Fibroblast of upper back skin (primary cell): ENCODE results near the gene MYCN.

Source experiments
- DNase-seq: peaks from one replicate; pipeline ENCODE4 v3.0.0-alpha.2; 2013

MYCN gene

GRCh38 chr2:15932394-15933183 lies 7.8 kb upstream of the MYCN start:
- no peak for DNase-seq

DNA sequence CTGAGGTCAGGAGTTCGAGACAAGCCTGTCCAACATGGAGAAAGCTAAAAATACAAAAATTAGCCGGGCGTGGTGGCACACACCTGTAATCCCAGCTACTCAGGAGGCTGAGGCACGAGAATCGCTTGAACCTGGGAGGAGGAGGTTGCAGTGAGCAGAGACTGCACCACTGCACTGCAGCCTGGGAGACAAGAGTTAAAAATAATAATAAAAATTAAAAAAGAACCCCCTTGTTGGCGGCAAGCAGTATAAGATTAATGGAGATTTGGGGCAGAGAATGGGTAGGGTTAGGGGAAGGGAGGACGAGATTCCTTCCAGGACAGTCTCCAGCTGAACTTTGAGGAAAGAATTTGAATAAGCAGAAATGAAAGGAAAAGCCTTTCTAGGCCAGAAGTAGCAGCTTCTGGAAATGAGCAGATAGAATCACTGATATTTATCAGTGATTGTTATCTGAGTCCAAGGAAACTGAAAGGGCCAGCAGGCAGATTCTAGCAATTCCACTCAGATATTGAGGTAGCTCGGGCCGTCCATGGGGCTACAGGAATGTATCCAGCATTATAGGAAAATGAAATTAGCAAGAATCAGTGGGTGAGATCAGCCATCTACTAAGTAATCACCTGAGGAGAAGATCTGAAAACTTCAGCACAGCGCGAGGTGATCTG lies 7.0 kb upstream of the MYCN start:
- DNase-seq: no peak

DNA sequence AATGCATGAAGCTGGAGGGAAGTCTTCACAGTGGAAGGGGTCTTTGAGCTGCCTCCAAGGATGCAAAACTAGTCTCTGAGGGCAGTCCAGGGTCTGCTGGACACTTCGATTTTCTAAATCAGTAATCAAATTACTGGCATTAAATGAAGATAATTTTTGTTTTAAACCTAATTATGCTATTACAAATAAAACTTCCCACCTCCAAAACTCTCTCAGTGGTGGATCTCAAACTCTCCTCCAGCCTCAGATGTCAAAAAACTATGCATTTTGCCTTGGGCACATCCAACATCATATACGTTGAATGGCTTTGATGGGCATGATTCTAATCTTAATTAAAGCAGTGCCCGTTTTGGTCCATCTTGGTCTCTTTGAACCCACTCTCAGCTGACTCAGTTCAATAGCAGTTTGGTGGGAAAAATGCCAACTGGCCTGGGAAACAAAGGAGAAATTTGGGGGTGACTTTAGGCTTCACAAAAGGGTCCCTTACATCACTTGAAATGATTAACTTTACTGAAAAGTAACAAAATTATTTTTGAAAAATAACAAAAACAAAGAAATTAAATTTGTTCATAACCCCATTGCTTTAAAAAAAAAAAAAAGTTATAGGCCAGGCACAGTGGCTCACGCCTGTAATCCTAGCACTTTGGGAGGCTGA lies 5.9 kb upstream of the MYCN start:
- DNase-seq: no peak

DNA sequence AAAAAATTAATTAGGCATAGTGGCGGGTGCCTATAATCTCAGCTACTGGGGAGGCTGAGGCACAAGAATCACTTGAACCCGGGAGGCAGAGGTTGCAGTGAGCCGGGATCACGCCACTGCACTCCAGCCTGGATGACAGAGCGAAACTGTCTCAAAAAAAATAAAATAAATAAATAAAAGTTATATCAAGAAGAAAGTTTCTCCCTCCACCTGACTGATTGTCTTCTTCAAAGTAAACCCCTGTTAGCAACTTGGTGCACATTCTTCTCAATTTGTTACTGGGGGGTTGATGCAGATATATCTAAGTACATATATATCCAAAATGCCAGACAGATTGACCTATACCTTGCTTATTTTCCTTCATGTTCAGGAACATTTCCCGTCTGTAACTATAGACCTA lies 5.2 kb upstream of the MYCN start:
- DNase-seq: no peak

GRCh38 chr2:15935675-15936074 lies 4.7 kb upstream of the MYCN start:
- DNase-seq: no peak

DNA sequence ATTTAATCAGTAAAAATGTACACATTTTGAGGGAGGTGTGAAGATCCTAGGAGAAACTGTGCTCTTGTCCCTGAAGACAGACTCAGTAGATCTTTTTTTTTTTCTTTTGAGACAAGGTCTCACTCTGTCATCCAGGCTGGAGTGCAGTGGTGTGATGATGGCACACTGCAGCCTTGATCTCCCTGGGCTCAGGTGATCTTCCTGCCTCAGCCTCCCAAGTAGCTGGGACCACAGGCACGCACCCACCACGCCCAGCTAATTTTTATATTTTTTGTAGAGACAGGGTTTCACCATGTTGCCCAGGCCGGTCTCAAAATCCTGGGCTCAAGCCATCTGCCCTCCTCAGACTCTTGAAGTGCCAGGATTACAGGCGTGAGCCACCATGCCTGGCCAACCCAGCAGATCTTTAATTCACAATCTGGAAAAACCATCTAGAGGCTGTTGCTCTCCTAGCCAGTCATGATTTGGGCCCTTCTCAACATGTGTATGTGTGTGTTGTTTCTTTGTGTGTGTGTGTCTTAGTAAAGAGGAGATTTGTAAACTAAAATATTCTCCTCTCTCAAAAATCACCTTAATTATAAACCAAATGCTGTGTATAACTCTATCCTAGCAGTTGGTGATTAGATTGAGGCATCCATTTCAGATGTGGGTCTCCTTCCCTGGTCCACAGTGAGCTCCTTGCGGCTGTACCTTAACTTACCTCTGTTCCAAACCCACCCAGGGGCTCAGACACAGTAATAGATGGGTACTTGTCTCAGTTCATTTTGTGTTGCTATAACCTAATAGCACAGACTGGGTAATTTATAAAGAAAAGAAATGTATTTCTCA lies 3.9 kb upstream of the MYCN start:
- DNase-seq: no peak

- no peak for DNase-seq
Measured at GRCh38 chr2:15937105-15937881, 3.1 kb upstream of the MYCN start.

DNA sequence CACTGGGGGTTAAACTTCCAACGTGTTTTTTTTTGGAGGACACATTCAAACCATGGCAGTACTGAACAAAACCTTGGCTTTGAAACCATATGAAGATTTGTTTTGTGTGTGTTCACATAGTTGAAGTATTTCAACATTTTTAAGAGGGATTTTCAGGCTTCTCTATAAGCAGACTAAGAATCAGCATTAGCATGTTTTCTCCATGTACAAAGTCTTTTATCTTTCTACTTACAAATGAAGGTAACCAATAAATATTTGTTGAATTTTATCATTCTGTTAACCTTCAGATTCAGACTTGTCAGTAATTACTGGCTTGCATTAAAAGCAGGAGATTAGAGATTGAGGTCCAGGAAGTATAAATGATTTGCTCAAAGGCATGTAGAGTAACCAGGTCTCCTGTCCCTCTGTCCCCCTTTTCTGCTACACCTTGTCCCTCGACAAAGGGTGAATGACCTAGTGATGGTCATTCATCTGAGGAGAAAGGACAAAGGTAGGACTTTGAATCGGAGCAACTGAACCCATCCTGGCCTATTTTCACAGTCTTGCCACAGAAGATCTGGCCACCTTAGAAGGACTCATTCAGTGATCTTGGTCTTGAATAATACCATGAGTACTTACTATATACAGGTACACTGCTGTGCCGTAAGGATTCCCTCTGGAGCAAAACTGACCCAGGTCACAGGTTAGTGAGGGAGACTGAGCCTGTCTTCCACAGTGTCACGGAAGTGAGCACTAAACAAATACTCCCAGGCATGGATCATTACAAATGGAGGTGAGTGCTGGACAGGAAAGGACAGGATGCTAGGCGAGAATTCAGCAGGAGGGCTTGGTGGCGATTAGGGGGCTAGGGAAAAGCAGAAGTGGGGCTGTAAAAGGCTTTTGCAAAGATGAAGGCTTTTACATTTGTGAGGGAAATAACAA lies 2.2 kb upstream of the MYCN start:
- DNase-seq: no peak

DNA sequence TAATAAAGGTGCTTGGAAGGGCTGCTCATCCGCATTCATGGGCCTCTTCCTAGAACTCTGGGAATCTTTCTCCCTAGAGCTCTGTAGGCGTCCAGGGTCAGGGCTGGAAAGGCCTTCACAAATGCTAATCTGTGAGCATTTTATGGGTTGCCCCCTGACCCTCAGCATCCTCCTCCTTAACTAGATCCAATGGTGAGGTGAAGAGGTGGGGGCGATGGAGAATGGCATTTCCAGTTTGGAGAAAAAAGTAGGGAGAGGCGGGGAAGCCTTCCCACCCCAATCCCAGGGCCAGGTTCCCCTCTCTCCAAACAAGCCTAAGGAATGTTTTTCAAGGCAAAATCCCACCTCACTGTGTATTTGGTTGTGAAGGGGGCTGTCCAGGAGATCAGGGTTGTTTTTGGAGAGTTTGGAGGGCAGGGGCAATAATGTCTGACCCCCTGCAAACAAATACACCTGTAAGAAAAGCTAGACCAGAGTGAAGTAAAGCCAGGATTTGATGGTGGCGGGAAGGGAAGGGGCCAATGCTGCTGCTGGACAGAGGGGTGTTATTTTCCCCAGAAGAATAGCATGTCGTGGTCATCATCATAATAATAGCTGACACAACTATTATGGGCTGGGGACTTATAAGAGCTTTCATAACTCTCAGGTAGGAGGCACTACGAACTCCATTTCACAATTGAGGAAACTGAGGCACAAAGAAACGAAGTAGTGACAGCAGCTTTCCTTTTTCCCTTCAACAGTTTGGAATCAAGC lies 1.4 kb upstream of the MYCN start:
- DNase-seq: no peak

DNA sequence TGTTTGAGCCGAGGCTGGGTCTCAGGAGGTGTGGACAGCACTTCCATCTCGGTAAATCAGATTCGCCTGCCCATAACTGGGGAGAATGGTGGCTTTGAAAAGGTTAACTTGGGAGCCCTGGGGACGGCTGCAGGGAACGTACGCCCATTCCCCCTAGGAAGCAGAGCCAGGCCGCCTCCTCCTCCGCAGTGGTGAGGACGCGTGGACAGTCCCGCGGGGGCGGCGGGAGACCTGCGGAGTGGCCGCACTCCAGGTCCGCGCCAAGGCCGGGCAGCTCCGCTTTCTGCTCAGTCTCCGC lies 845 bp upstream of the MYCN start:
- no peak for DNase-seq

DNA sequence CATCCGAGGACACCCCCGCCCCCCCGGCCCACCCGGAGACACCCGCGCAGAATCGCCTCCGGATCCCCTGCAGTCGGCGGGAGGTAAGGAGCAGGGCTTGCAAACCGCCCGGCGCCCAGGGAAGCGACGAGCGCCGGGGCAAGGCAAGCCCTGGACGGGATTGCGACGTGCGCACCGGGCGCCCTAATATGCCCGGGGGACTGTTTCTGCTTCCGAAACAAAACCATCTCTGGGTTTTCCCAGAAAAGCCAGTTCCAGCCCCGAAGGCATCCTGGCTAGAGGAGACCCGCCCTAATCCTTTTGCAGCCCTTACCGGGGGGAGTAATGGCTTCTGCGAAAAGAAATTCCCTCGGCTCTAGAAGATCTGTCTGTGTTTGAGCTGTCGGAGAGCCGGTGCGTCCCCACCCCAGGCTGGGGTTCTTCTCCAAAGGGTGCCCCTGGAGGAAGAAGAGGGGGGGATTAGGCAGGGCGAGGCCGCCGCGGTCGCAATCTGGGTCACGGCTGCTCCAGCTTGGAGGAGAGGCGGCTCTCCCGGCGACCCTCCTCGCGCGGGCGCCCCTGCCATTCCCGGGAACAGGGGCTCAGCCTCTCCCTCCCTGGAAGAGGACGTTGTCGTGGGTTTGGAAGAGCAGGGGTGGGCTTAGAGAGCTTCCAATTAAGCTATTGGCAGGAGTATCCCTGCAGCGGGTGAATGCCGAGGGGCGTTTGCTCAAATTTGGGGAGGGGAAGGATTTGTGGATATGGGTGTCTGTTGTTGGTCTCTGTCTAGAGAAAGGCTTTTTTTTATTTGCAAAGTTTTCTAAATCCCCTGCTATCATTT lies 521 bp downstream of the MYCN start:
- DNase-seq: no peak

DNA sequence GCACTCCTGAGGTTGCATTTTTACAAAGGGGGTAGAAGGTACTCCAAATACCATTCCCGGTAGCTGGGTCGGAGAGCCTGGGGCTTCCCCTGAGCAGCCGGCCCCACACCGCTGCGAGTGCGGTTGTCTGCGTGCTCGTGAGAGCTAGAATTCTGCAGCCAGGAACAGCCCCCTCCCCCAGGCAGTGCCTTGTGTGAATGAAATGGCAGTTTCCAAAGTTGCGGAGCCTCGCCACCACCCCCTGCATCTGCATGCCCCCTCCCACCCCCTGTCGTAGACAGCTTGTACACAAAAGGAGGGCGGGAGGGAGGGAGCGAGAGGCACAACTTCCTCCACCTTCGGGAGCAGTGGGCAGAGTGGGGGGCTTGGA lies 1.1 kb downstream of the MYCN start:
- DNase-seq: no peak

GRCh38 chr2:15941871-15942710 lies 1.7 kb downstream of the MYCN start:
- DNase-seq: no peak

GRCh38 chr2:15942711-15943345 lies 2.5 kb downstream of the MYCN start:
- DNase-seq: no peak

GRCh38 chr2:15943378-15944280 lies 3.3 kb downstream of the MYCN start:
- peak; percentile 9 for DNase-seq

- no peak for DNase-seq
Measured at GRCh38 chr2:15944325-15945017, 4.1 kb downstream of the MYCN start.
